GM18526 (cell line): Measurements from ENCODE around the gene TMEM132D.

Experiments
- POLR2A ChIP-seq: IDR thresholded peaks from 3 replicates; pipeline ENCODE4 v1.6.1; 2011; ENCODE audit not compliant: insufficient read length; ENCODE audit errors: extremely low read depth

TMEM132D gene

DNA sequence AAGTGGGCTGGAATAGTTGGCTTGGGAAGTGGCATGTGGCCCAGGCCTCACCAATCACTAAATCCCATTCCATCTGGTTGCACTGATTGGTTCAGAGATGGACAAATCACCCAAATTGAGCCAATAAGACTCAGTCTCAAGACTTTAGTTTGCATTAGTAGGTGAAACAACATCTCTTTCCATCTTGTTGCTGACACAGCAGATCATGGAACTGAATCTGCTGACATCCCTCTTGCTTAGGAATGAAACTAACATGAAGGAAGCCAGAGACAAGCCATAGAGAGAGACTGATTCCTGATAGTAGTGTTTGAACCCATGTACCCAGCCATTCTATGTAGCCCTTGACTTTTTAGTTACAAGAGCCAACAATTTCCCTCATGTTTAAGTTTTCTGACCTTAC, 743.5 kb downstream of the TMEM132D start:
- no peak for TF ChIP-seq POLR2A

DNA sequence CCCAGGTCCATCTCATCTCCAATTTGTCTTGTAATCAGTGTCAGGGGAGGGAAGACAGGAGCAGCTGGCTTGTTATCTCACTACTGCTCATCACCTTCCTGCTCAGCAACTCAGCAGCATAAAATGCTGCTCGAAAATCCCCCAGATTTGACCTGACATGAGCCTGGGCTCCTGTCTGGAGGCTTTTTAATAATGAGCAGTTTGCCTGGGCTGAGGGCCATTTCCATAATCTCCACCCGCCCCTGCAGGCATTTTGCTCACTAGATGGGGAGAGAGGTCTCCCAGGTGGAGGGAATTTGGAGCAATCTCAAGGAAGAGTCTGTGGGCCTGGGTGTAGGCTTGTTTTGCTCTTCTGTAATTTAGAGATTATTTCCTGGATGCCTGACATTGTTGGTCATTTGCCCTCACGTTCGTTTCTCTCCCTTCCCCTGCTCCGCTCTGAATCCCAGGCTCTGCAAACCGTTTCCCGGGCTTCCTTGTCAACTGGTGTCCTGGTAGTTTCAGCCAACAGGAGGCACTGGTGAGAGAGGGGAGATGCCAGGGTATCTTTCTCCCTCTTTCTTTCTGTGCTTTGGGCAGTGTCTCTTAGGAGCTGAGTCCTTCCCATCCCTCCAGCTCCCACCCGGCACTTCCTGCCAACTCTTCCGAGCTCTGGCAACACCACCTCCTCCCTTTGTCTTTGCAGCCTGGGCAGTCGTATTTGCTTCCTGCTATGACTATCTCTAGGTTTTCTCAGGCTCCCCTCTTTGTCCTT, 751.3 kb downstream of the TMEM132D start:
- no peak for TF ChIP-seq POLR2A

DNA sequence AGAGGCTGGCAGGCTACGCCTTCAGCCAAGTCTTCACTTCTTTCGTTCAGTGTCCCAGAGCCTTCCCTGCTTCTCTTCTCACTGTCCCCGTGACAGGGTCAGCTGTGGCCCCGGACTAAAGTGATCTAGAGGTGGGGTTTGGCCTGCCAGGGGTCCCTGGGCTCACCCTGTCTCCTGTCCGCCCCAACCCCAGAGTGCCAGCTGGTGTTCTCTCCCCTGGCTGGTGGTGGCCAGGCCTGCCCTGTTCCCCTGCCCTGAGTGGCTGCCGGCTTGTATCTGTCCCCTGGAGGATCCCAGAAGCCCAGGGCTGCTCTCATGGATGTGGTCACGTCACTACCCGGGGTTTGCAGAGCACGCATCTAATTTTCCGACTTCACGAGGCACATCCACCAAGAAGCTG, 753.1 kb downstream of the TMEM132D start:
- TF ChIP-seq POLR2A = no peak

DNA sequence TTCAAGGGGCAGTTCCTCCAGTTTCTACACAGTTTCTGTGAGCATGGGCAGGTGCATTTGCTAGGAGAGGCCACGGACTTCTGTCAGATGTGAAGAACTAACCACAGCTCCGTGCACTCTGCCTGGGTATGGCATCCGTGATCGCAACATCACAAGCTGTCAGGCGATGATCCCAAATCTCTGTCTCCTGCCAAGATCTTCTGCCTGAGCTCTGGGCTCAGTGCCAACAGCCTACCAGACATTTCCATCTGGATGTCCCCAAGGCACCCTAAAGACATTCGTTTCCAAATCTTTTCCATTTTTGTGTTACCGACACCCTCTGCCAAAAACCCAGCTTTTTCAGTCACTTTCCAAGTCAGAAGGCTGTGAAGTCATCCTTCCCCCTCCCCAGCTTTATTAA, 758.4 kb downstream of the TMEM132D start:
- TF ChIP-seq POLR2A = no peak

DNA sequence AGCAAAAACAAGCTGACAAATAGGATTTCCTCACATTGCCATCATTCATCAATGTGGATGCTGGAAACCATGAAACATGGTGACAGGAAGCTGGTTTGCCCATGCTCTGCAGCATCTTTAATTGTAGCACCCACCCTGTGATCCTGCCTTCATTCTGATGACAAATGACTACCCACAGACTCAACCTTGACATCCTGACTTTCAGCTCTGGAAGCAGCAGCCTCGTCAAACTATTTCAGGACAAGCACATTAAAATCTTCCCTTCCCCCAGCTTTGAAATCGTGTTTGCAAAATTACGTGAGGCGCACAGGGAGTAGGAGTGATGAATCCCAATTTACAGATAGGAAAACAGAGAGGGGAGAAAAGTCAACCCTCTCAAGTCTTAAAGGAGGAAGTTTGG, 765.0 kb downstream of the TMEM132D start:
- no peak for TF ChIP-seq POLR2A

DNA sequence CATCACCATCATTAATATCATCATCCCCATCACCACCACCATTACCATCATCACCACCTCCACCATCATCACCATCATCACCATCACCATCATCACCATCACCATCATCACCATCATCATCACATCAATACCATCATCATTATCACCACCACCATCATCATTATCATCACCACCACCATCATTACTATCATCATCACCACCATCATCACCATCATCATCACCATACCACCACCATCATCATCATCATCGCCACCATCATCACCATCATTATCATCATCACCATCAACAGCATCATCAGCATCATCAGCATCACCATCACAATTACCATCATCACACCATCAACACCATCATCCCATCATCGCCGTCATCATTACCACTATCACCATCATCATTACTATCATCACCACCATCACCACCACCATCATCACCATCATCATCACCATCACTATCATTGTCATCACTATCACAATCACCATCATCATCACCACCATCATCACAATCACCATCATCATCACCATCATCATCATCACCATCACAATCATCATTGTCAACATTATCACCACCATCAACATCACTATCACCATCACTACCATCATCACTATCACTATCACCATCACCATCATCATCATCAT, 767.0 kb downstream of the TMEM132D start:
- TF ChIP-seq POLR2A = no peak

DNA sequence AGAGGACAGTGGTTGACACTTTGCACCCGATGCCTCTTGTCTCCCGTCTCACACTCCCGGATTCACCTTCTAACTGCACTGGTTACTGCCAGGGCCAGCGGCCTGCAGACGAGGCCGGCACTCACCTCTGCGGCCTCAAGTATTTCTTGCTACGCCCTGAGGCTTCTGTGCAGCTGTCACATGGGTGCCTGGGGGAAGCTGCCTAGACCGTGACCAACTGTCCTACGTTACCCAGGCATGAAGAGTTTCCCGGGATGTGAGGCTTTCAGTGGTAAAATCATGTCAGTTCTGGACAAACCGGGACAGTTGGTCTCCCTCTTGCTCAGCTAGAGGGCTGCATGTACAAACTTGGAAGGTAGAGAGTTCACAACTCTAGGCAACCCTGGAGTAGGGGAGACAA, 776.1 kb downstream of the TMEM132D start:
- no peak for TF ChIP-seq POLR2A

DNA sequence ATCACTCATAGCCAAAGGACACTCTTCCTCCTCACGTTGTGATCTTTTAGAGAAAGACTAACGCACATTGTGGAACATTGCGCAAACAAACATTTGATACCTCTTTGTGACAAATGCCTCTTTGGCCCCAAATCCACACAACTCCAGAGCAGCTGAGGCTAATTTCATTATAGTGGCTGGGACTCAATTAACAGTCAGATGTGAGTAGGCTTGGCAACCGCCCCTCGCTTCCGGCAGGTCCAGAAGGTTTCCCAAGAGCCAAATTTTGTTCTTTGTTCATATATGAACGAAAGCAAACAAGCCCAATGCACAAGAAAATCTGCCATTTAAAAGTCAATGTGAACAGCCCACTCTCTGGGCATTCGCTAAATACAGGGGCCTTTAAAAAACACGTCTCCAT, 776.6 kb downstream of the TMEM132D start:
- no peak for TF ChIP-seq POLR2A

DNA sequence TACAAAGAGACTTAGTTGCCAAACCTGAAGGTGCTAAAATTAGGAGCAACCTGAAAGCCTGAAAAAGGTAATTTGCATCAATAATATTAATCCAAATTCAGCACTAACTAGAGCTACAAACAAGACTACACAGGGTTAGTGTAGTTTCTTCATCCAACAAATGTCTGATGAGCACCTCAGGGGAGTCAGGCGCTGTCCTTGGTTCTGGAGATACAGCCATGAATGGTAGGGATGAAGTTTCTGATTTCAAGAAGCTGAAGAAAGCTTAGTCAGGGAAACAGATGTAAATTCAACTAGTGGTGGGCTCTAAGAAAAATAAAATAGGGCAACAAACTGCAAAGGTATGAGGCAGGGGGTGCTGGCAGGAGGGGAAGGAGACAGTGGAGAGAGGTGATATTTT, 784.3 kb downstream of the TMEM132D start:
- no peak for TF ChIP-seq POLR2A

DNA sequence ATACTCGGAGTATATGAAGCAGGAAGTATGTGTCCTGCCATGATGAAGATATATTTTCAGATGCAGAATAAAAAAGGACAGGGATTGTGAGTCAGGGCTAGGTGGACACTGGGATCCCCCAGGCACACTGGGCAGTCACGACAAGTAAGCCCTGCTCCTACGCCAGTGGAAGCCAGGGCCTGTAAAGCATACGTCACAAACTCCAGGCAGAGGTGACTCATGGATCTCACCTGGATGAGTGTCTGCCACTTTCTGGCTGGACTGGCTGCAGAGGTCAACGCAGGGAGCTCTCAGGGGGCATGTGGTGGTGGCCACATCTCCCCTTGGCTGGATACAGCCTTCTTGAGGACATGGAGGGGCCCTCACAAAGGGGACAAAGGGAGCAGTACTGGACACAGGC, 788.3 kb downstream of the TMEM132D start:
- no peak for TF ChIP-seq POLR2A

DNA sequence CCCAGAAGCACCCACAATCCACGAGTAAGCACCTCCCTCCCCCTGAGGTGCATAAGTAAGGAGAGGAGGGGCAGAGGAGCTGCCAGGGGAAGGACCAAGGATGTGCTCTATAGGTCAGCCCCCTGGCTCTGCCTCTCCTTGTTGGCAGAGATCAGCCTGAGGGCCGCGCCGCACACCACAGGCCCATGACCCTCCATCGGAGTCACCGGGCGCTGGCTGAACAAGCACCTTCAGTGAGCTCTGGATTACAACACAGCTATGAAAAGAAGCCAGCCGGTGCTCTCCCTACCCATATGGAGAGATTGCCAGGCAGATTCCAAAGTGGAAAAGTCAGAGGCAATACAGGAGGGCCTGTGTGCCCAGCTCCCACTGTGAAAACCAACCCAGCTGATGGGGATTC, 793.2 kb downstream of the TMEM132D start:
- no peak for TF ChIP-seq POLR2A

DNA sequence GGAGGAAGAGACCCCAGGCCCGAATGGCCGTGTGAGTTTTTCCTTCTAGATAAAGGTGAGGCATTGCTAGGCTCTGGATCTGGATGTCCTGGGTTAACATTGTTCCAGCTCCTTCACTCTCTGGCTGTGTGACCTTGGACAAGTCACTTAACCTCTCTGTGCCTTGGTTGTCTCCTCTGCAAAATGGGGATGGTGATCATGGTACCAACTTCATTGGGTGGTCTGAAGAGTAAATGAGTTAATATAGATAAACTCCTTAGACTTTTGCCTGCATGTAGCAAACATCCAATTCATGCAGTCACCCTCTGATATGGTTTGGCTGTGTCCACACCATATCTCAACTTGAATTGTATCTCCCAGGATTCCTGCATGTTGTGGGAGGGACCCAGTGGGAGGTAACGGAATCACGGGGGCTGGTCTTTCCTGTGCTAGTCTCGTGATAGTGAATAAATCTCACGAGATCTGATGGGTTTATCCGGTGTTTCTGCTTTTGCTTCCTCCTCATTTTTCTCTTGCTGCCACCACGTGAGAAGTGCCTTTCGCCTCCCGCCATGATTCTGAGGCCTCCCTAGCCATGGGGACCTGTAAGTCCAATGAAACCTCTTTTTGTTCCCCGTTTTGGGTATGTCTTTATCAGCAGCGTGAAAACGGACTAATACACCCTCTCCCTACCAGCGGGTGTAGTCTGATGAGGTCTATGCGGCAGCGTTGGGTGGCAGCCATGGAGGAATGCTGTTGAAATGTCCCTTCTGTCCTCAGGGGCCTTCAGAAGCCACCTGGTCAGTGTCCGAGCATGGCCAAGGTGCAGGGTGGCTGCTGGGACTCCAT, 794.4 kb downstream of the TMEM132D start:
- TF ChIP-seq POLR2A = no peak

DNA sequence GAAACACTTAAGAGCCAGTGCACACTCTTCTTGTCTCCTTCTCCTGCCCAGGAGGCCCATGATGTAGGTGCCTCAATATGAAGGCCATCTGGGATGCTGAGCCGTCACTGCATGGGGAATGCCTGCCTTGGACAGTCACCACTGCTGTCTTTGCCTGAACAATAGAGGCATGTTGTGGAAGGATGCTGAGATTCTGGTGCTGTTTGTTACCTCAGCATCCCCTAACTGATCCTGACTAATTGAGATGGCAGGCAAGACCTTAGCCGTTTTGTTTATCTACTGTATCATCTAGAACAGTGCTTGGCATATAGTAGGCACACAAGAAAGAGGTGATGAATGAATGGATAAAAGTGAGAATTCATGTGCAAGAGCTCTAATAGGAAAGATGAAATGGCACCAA, 797.1 kb downstream of the TMEM132D start:
- TF ChIP-seq POLR2A = no peak

DNA sequence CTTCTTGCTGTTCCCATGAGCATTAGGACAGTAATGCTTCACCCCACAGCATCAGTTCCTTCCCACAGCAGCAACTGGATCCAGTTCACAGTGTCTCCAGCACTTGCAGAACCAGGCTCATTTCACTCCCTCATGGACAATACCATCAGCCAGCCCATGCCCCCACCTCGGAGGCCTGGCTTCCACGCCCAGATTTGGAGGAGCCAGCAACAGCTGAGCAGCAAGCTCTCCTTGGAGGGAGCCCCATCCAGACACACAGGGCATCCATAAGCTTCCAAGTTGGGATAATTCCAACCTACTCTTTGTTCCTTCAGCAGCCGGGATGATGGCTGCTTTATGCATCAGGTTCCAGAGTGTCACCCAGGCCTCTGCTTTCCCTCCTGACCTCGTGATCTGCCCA, 800.6 kb downstream of the TMEM132D start:
- no peak for TF ChIP-seq POLR2A

DNA sequence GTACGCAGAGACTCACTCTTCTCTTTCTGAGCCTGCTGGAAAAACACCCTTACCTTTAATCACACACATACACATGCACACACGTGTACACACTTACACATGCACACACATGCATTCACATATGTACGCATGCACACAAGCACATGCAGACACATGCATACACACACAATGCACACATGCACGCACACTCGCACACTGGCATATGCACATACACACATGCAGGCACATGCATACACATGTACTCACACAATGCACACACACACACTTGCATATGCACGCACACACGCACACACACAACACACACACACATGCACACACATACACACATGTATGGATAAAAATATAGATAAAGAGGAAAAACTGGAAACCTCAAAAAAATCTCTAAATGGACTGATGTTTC, 801.6 kb downstream of the TMEM132D start:
- TF ChIP-seq POLR2A = no peak

DNA sequence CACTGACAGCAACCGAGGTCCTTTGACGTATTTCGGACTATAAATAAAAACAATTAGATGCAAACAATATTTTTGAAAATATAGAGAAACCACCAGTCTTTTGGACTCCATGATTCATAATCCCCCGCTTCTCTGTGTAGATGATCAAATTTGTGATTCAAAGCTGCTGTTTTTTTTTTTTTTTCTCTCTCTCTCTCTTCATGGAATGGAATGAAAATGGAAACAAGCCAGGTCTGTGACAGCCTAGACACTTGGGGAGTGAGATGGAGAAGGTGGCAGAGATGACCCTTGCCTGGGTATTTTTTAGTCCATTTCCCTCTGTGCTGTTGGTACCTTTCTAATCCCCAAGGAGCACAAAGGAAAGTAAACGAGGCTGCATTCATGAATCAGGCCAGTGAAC, 802.0 kb downstream of the TMEM132D start:
- TF ChIP-seq POLR2A = no peak
